ENCODE results near the gene SNX19. TPM values are rescaled to one million over a fixed set of nuclear protein-coding genes. Genes with fewer than 3 reads are reported as not detected.

Gene SNX19
- total RNA-seq, 1 donor from 2014 or later = 72.2 TPM

- TF ChIP-seq CTCF (IDR thresholded peaks at IDR 0.05) = no peak
Measured at GRCh38 chr11:130906616-130907015, 9.7 kb downstream of the SNX19 start.

GRCh38 chr11:130905512-130905911, 10.8 kb downstream of the SNX19 start:
- peaks cover 96% of the 10 kb centered on the region for H3K36me3 ChIP-seq
- no peak overlapping the region for H3K4me3 ChIP-seq
- intact Hi-C loops (cut with DNase I) = no loop called here
- TF ChIP-seq CTCF (IDR thresholded peaks at IDR 0.05) = no peak
- H3K4me1 ChIP-seq = peaks cover 3% of the 10 kb centered on the region
- H3K27ac ChIP-seq = no peak overlapping the region
- ATAC-seq = no peak
- H3K27me3 ChIP-seq = no peaks in the 10 kb centered on the region
- DNase-seq = no peak
- no peaks in the 10 kb centered on the region for H3K9me3 ChIP-seq

More at GRCh38 chr11:130906616-130907015, 9.7 kb downstream of the SNX19 start:
- peaks cover 94% of the 10 kb centered on the region for H3K36me3 ChIP-seq
- ATAC-seq = no peak
- H3K4me3 ChIP-seq = no peak overlapping the region
- DNase-seq = no peak
- intact Hi-C loops (cut with DNase I) = no loop called here
- no peak overlapping the region for H3K27ac ChIP-seq
- H3K9me3 ChIP-seq = no peaks in the 10 kb centered on the region
- H3K4me1 ChIP-seq = peaks cover 3% of the 10 kb centered on the region
- H3K27me3 ChIP-seq = no peaks in the 10 kb centered on the region

GRCh38 chr11:130904380-130904779, 11.9 kb downstream of the SNX19 start:
- no peaks in the 10 kb centered on the region for H3K9me3 ChIP-seq
- peaks cover 99% of the 10 kb centered on the region for H3K36me3 ChIP-seq
- no peaks in the 10 kb centered on the region for H3K4me1 ChIP-seq
- TF ChIP-seq CTCF (IDR thresholded peaks at IDR 0.05) = peak; percentile 31
- H3K27me3 ChIP-seq = no peaks in the 10 kb centered on the region
- no peak overlapping the region for H3K27ac ChIP-seq
- ATAC-seq (no peak), DNase-seq (no peak)
- intact Hi-C loops (cut with DNase I) = no loop called here
- H3K4me3 ChIP-seq = no peak overlapping the region

- H3K4me1 ChIP-seq = peaks cover 5% of the 10 kb centered on the region
- no peak overlapping the region for H3K27ac ChIP-seq
- no peaks in the 10 kb centered on the region for H3K27me3 ChIP-seq
- H3K4me3 ChIP-seq = no peak overlapping the region
- DNase-seq (no peak), ATAC-seq (no peak)
- H3K36me3 ChIP-seq = peaks cover 95% of the 10 kb centered on the region
- intact Hi-C loops (cut with DNase I) = no loop called here
- H3K9me3 ChIP-seq = no peaks in the 10 kb centered on the region
- no peak for TF ChIP-seq CTCF (IDR thresholded peaks at IDR 0.05)
Measured at GRCh38 chr11:130902380-130902779, 13.9 kb downstream of the SNX19 start.

- intact Hi-C loops (cut with DNase I) = no loop called here
- Histone ChIP-seq H3K4me1 (peaks cover 20% of the 10 kb centered on the region), H3K27me3 (no peaks in the 10 kb centered on the region), H3K36me3 (peaks cover 91% of the 10 kb centered on the region), H3K9me3 (no peaks in the 10 kb centered on the region), H3K27ac (no peak overlapping the region), H3K4me3 (no peak overlapping the region)
- TF ChIP-seq CTCF (IDR thresholded peaks at IDR 0.05) = no peak
- no peak for DNase-seq
- ATAC-seq = no peak
Measured at GRCh38 chr11:130899106-130899505, 17.2 kb downstream of the SNX19 start.

Measured in upper lobe of right lung (tissue), 1 donor.